ENCODE measurements around the gene KLHL29. TPM values are rescaled to one million over a fixed set of nuclear protein-coding genes. Genes with fewer than 3 reads are reported as not detected.

The KLHL29 gene
- total RNA-seq, 3 donors from 2014 or later (not counting 1 experiment from before 2014, with no cell fraction given): 0.24 to 0.43 (median 0.33) TPM

GRCh38 chr2:23546913-23547312 lies 161.9 kb downstream of the KLHL29 start:
- no peak for DNase-seq
- intact Hi-C loops (cut with micrococcal nuclease): no loop called here
- WGBS (ENCODE audit: insufficient coverage): 93% methylated on average over 13 of the region's 13 CpGs
- Mint-ChIP-seq H3K36me3 (no peaks in the 10 kb centered on the region), H3K4me1 (no peaks in the 10 kb centered on the region), H3K27me3 (ENCODE audit: low read depth in 2 of 2) (peaks cover 0 to 9% of the 10 kb centered on the region in 2 donors), H3K9me3 (no peaks in the 10 kb centered on the region), H3K27ac (no peak overlapping the region), H3K4me3 (no peak overlapping the region)
- H3K4me3 ChIP-seq (ENCODE audit: low read length): no peak overlapping the region
- no peaks in the 10 kb centered on the region for H3K4me1 ChIP-seq (ENCODE audit: control insufficient read depth, insufficient read depth, low read length)
- H3K36me3 ChIP-seq (ENCODE audit: control insufficient read depth, insufficient read depth, low read length): no peaks in the 10 kb centered on the region
- no peak overlapping the region for H3K27ac ChIP-seq (ENCODE audit: low read length)
- no peak for TF ChIP-seq CTCF (IDR thresholded peaks at IDR 0.05)
- no peaks in the 10 kb centered on the region for H3K9me3 ChIP-seq (ENCODE audit: control insufficient read depth, insufficient read depth, low read length)
- H3K27me3 ChIP-seq (ENCODE audit: control insufficient read depth, insufficient read depth, low read length): no peaks in the 10 kb centered on the region
- ATAC-seq: no peak

- intact Hi-C loops (cut with micrococcal nuclease): no loop called here
- no peak for DNase-seq
- 72% methylated on average over 6 of the region's 6 CpGs for WGBS (ENCODE audit: insufficient coverage)
- Mint-ChIP-seq H3K9me3 (no peaks in the 10 kb centered on the region), H3K4me1 (no peaks in the 10 kb centered on the region), H3K27me3 (ENCODE audit: low read depth in 2 of 2) (peaks cover 0 to 5% of the 10 kb centered on the region in 2 donors), H3K36me3 (no peaks in the 10 kb centered on the region), H3K27ac (no peak overlapping the region), H3K4me3 (no peak overlapping the region)
- Histone ChIP-seq H3K9me3 (ENCODE audit: control insufficient read depth, insufficient read depth, low read length) (no peaks in the 10 kb centered on the region), H3K27ac (ENCODE audit: low read length) (no peak overlapping the region), H3K36me3 (ENCODE audit: control insufficient read depth, insufficient read depth, low read length) (no peaks in the 10 kb centered on the region), H3K4me3 (ENCODE audit: low read length) (no peak overlapping the region), H3K4me1 (ENCODE audit: control insufficient read depth, insufficient read depth, low read length) (no peaks in the 10 kb centered on the region), H3K27me3 (ENCODE audit: control insufficient read depth, insufficient read depth, low read length) (no peaks in the 10 kb centered on the region)
- no peak for TF ChIP-seq CTCF (IDR thresholded peaks at IDR 0.05)
- no peak for ATAC-seq
Observed at GRCh38 chr2:23547725-23548124, 162.7 kb downstream of the KLHL29 start.

GRCh38 chr2:23548143-23548769 lies 163.3 kb downstream of the KLHL29 start:
- no peak overlapping the region for H3K4me3 ChIP-seq (ENCODE audit: low read length)
- no peak for TF ChIP-seq CTCF (IDR thresholded peaks at IDR 0.05)
- Mint-ChIP-seq H3K27me3 (ENCODE audit: low read depth in 2 of 2) (peaks cover 0 to 5% of the 10 kb centered on the region in 2 donors), H3K36me3 (no peaks in the 10 kb centered on the region), H3K9me3 (no peaks in the 10 kb centered on the region), H3K4me3 (no peak overlapping the region), H3K27ac (no peak overlapping the region), H3K4me1 (no peaks in the 10 kb centered on the region)
- H3K27ac ChIP-seq (ENCODE audit: low read length): no peak overlapping the region
- intact Hi-C loops (cut with micrococcal nuclease): no loop called here
- ATAC-seq (no peak), DNase-seq (no peak)
- WGBS (ENCODE audit: insufficient coverage): 95% methylated on average over 14 of the region's 14 CpGs
- no peaks in the 10 kb centered on the region for H3K36me3 ChIP-seq (ENCODE audit: control insufficient read depth, insufficient read depth, low read length)
- H3K27me3 ChIP-seq (ENCODE audit: control insufficient read depth, insufficient read depth, low read length): no peaks in the 10 kb centered on the region
- H3K9me3 ChIP-seq (ENCODE audit: control insufficient read depth, insufficient read depth, low read length): no peaks in the 10 kb centered on the region
- no peaks in the 10 kb centered on the region for H3K4me1 ChIP-seq (ENCODE audit: control insufficient read depth, insufficient read depth, low read length)

- no peak for TF ChIP-seq CTCF (IDR thresholded peaks at IDR 0.05)
- H3K36me3 ChIP-seq (ENCODE audit: control insufficient read depth, insufficient read depth, low read length): no peaks in the 10 kb centered on the region
- H3K36me3 Mint-ChIP-seq: no peaks in the 10 kb centered on the region
- H3K4me3 ChIP-seq (ENCODE audit: low read length): no peak overlapping the region
- H3K27me3 Mint-ChIP-seq (ENCODE audit: low read depth in 2 of 2): peaks cover 0 to 5% of the 10 kb centered on the region in 2 donors
- no peak for ATAC-seq
- H3K27ac ChIP-seq (ENCODE audit: low read length): no peak overlapping the region
- no peaks in the 10 kb centered on the region for H3K9me3 ChIP-seq (ENCODE audit: control insufficient read depth, insufficient read depth, low read length)
- no peak for DNase-seq
- H3K4me1 ChIP-seq (ENCODE audit: control insufficient read depth, insufficient read depth, low read length): no peaks in the 10 kb centered on the region
- H3K27ac Mint-ChIP-seq: no peak overlapping the region
- H3K4me3 Mint-ChIP-seq: no peak overlapping the region
- no peaks in the 10 kb centered on the region for H3K9me3 Mint-ChIP-seq
- 82% methylated on average over 7 of the region's 7 CpGs for WGBS (ENCODE audit: insufficient coverage)
- no peaks in the 10 kb centered on the region for H3K4me1 Mint-ChIP-seq
- no peaks in the 10 kb centered on the region for H3K27me3 ChIP-seq (ENCODE audit: control insufficient read depth, insufficient read depth, low read length)
- intact Hi-C loops (cut with micrococcal nuclease): no loop called here
Observed at GRCh38 chr2:23549051-23549450, 164.1 kb downstream of the KLHL29 start.
